Left renal pelvis (tissue), 4 donors: ENCODE results near the gene CTTNBP2. TPM values are rescaled to one million over a fixed set of nuclear protein-coding genes. Genes with fewer than 3 reads are reported as not detected.
A peak's percentile ranks its signal among the peaks of the same experiment; 100 is the strongest.

Source experiments
- DNase-seq, 4 donors: peaks; one replicate each; pipeline ENCODE4 v3.0.0-alpha.2; 2013; ENCODE audit warnings: low read depth in 4 of 4, low spot score in 3 of 4
- polyA plus RNA-seq, 4 donors: library from polyadenylated mRNA; unstranded; fragments of 120-200 nt; gene quantifications; one replicate each; pipeline ENCODE4 v1.2.1, GENCODE V29; 2013; ENCODE audit not compliant: insufficient read length in 4 of 4

Gene CTTNBP2
- polyA plus RNA-seq, 4 donors = 5.0 to 29.7 (median 27.5) TPM

GRCh38 chr7:117759950-117760640 is 113.1 kb downstream of the CTTNBP2 start:
- no peak for DNase-seq

GRCh38 chr7:117757440-117757839 is 115.8 kb downstream of the CTTNBP2 start:
- no peak for DNase-seq

GRCh38 chr7:117756586-117757085 is 116.6 kb downstream of the CTTNBP2 start:
- no peak for DNase-seq

GRCh38 chr7:117755136-117755535 is 118.1 kb downstream of the CTTNBP2 start:
- no peak for DNase-seq

- DNase-seq = no peak
Measured at GRCh38 chr7:117751775-117752174, 121.5 kb downstream of the CTTNBP2 start.

GRCh38 chr7:117750612-117751563 is 122.4 kb downstream of the CTTNBP2 start:
- no peak for DNase-seq

- DNase-seq = no peak
Measured at GRCh38 chr7:117741962-117742361, 131.3 kb downstream of the CTTNBP2 start.

GRCh38 chr7:117739085-117739484 is 134.2 kb downstream of the CTTNBP2 start:
- no peak for DNase-seq

GRCh38 chr7:117737926-117738325 is 135.3 kb downstream of the CTTNBP2 start:
- DNase-seq = no peak

- no peak for DNase-seq
Measured at GRCh38 chr7:117731455-117731854, 141.8 kb downstream of the CTTNBP2 start.

- DNase-seq = no peak
Measured at GRCh38 chr7:117730390-117730789, 142.9 kb downstream of the CTTNBP2 start.

GRCh38 chr7:117728890-117729624 is 144.2 kb downstream of the CTTNBP2 start:
- no peak for DNase-seq

- no peak for DNase-seq
Measured at GRCh38 chr7:117724898-117725297, 148.3 kb downstream of the CTTNBP2 start.

GRCh38 chr7:117719377-117719776 is 153.9 kb downstream of the CTTNBP2 start:
- DNase-seq = no peak

GRCh38 chr7:117718116-117718835 is 155.0 kb downstream of the CTTNBP2 start:
- DNase-seq = no peak

- no peak for DNase-seq
Measured at GRCh38 chr7:117717357-117717756, 155.9 kb downstream of the CTTNBP2 start.

GRCh38 chr7:117716707-117717299 is 156.4 kb downstream of the CTTNBP2 start:
- peak in 1 of 4 donors; percentile 32 for DNase-seq

- peak in 2 of 4 donors; percentile 37 to 40 for DNase-seq
Measured at GRCh38 chr7:117715784-117716445, 157.3 kb downstream of the CTTNBP2 start.

GRCh38 chr7:117711556-117711955 is 161.7 kb downstream of the CTTNBP2 start:
- DNase-seq = no peak
